MM.1S (cell line): Measurements from ENCODE around the gene SLC45A1.

Experiments
- EZH2 ChIP-seq: fragments of 300-600 bp; sonication (generic); optimal IDR thresholded peaks from 2 replicates; pipeline ENCODE3; 2017; ENCODE audit warnings: low read depth, mild to moderate bottlenecking, antibody characterized with exemption, low read length, mixed read lengths
- EZH2phosphoT487 ChIP-seq: fragments of 300-600 bp; sonication (generic); IDR thresholded peaks from 2 replicates; pipeline ENCODE4 v1.6.1; 2018; ENCODE audit warnings: antibody characterized with exemption, low read length
- TF ChIP-seq, protein P1 (sequence below): fragments of 300-600 bp; sonication (generic); IDR thresholded peaks from 2 replicates; pipeline ENCODE4 v1.5.1; 2016; ENCODE audit warnings: antibody characterized with exemption, low read length, mixed read lengths

DNA sequence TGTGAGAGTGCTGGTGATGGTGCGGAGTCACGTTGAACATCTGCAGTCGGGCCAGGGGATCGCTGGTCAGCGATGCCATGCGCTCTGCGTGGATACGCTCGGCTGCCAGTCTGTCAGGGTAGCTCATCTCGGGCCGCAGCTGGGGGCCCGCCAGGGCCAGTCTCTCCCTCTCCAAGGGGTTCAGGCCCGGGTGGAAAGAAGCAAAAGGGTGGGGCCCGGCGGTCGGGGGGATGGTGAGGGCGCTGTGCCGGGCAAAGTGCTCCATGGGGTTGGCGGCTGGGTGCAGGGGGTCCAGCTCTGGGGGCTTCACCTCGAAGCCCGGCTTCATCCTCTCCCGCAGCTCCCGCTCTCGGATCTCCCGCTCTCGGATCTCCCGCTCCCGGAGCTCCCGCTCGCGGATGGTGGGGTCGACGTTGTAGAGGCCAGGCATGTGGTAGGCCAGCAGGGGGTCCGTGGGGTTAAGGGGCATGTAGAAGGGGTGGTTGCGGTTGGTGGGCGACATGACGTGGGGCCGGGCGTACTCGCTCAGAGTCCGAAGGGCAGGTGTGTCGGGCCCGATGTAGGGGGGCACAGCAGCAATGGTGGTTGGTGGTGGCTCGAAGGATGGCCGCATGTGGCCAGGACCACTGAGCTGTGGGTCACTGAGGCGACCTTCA, 40.5 kb downstream of the SLC45A1 start:
- TF ChIP-seq EZH2 = no peak
- TF ChIP-seq, protein P1, sequence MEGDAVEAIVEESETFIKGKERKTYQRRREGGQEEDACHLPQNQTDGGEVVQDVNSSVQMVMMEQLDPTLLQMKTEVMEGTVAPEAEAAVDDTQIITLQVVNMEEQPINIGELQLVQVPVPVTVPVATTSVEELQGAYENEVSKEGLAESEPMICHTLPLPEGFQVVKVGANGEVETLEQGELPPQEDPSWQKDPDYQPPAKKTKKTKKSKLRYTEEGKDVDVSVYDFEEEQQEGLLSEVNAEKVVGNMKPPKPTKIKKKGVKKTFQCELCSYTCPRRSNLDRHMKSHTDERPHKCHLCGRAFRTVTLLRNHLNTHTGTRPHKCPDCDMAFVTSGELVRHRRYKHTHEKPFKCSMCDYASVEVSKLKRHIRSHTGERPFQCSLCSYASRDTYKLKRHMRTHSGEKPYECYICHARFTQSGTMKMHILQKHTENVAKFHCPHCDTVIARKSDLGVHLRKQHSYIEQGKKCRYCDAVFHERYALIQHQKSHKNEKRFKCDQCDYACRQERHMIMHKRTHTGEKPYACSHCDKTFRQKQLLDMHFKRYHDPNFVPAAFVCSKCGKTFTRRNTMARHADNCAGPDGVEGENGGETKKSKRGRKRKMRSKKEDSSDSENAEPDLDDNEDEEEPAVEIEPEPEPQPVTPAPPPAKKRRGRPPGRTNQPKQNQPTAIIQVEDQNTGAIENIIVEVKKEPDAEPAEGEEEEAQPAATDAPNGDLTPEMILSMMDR = no peak
- no peak for TF ChIP-seq EZH2phosphoT487
